ENCODE results near the gene SIGLEC1. TPM values are rescaled to one million over a fixed set of nuclear protein-coding genes. Genes with fewer than 3 reads are reported as not detected.
A peak's percentile ranks its signal among the peaks of the same experiment; 100 is the strongest.

Gene SIGLEC1
- total RNA-seq, 1 experiment from 2014 or later: not detected

- Histone ChIP-seq H3K9me3 (ENCODE audit: insufficient read depth, low read depth) (no peaks in the 10 kb centered on the region), H2AFZ (no peak overlapping the region), H3K9me2 (ENCODE audit: insufficient read depth) (no peaks in the 10 kb centered on the region), H3K4me3 (no peak overlapping the region), H3K27ac (no peak overlapping the region), H3K36me3 (ENCODE audit: low read depth) (no peaks in the 10 kb centered on the region), H3F3A (ENCODE audit: insufficient read depth, low read depth) (no peaks in the 10 kb centered on the region), H3K79me2 (ENCODE audit: low read depth) (no peaks in the 10 kb centered on the region), H4K20me1 (ENCODE audit: insufficient read depth) (no peaks in the 10 kb centered on the region), H3K27me3 (ENCODE audit: insufficient read depth, low read depth) (peaks cover 27% of the 10 kb centered on the region), H3K4me2 (no peak overlapping the region), H3K4me1 (replicated peaks; ENCODE audit: insufficient read depth) (no peaks in the 10 kb centered on the region)
- BruUV-seq (replicated peaks): no TSS peak
- CTCF ChIA-PET: interaction anchor here (0.6 to 0.7 kb wide), 2 partner anchors 38 to 354 kb away, joined by 3 to 5 read pairs; no protein-coding TSS in a partner anchor
- TF ChIP-seq EZH2 (IDR thresholded peaks at IDR 0.05; ENCODE audit: low read depth) (no peak), CTCF (conservative IDR thresholded peaks at IDR 0.05) (no peak)
- intact Hi-C loops (cut with micrococcal nuclease; ENCODE audit: unreplicated experiment): no loop called here
- POLR2A ChIA-PET (ENCODE audit: unreplicated experiment): no interaction called here
- DNase-seq: no peak
These were observed 41.5 kb downstream of the SIGLEC1 start for GRCh38 chr20:3670945-3671344.

GRCh38 chr20:3670511-3670910 is 41.9 kb downstream of the SIGLEC1 start:
- DNase-seq: no peak
- TF ChIP-seq CTCF (conservative IDR thresholded peaks at IDR 0.05): peak; percentile 33; the same call in 1 of the 2 replicates
- TF ChIP-seq EZH2 (IDR thresholded peaks at IDR 0.05; ENCODE audit: low read depth): no peak
- no peak overlapping the region for H3K4me3 ChIP-seq
- no peak overlapping the region for H2AFZ ChIP-seq
- no peaks in the 10 kb centered on the region for H3K9me2 ChIP-seq (ENCODE audit: insufficient read depth)
- H3K36me3 ChIP-seq (ENCODE audit: low read depth): no peaks in the 10 kb centered on the region
- H3K27me3 ChIP-seq (ENCODE audit: insufficient read depth, low read depth): peaks cover 23% of the 10 kb centered on the region
- intact Hi-C loops (cut with micrococcal nuclease; ENCODE audit: unreplicated experiment): no loop called here
- H3K27ac ChIP-seq: no peak overlapping the region
- H3K4me1 ChIP-seq (replicated peaks; ENCODE audit: insufficient read depth): no peaks in the 10 kb centered on the region
- no peaks in the 10 kb centered on the region for H3K79me2 ChIP-seq (ENCODE audit: low read depth)
- ChIA-PET POLR2A (ENCODE audit: unreplicated experiment) (no interaction called here), CTCF (interaction anchor here (0.6 to 0.7 kb wide), 2 partner anchors 37 to 354 kb away, joined by 3 to 5 read pairs; no protein-coding TSS in a partner anchor)
- no TSS peak for BruUV-seq (replicated peaks)
- H4K20me1 ChIP-seq (ENCODE audit: insufficient read depth): no peaks in the 10 kb centered on the region
- H3F3A ChIP-seq (ENCODE audit: insufficient read depth, low read depth): no peaks in the 10 kb centered on the region
- no peak overlapping the region for H3K4me2 ChIP-seq
- no peaks in the 10 kb centered on the region for H3K9me3 ChIP-seq (ENCODE audit: insufficient read depth, low read depth)

GRCh38 chr20:3669710-3670367 is 42.6 kb downstream of the SIGLEC1 start:
- no peak overlapping the region for H2AFZ ChIP-seq
- ChIA-PET POLR2A (ENCODE audit: unreplicated experiment) (no interaction called here), CTCF (no interaction called here)
- H3K9me3 ChIP-seq (ENCODE audit: insufficient read depth, low read depth): no peaks in the 10 kb centered on the region
- TF ChIP-seq EZH2 (IDR thresholded peaks at IDR 0.05; ENCODE audit: low read depth): no peak
- no peaks in the 10 kb centered on the region for H3F3A ChIP-seq (ENCODE audit: insufficient read depth, low read depth)
- H3K9me2 ChIP-seq (ENCODE audit: insufficient read depth): no peaks in the 10 kb centered on the region
- no peaks in the 10 kb centered on the region for H3K36me3 ChIP-seq (ENCODE audit: low read depth)
- intact Hi-C loops (cut with micrococcal nuclease; ENCODE audit: unreplicated experiment): no loop called here
- H3K27ac ChIP-seq: no peak overlapping the region
- no peak overlapping the region for H3K4me3 ChIP-seq
- no TSS peak for BruUV-seq (replicated peaks)
- DNase-seq: no peak
- H4K20me1 ChIP-seq (ENCODE audit: insufficient read depth): no peaks in the 10 kb centered on the region
- H3K79me2 ChIP-seq (ENCODE audit: low read depth): no peaks in the 10 kb centered on the region
- H3K27me3 ChIP-seq (ENCODE audit: insufficient read depth, low read depth): peaks cover 16% of the 10 kb centered on the region
- H3K4me2 ChIP-seq: no peak overlapping the region
- H3K4me1 ChIP-seq (replicated peaks; ENCODE audit: insufficient read depth): no peaks in the 10 kb centered on the region

Data from PC-9 (cell line).